Left hindlimb (tissue), 1 donor: ENCODE results near the gene TNIK.

ENCODE experiments used
- DNase-seq: peaks from one replicate; pipeline ENCODE4 v3.0.0-alpha.2; 2018

TNIK gene

DNA sequence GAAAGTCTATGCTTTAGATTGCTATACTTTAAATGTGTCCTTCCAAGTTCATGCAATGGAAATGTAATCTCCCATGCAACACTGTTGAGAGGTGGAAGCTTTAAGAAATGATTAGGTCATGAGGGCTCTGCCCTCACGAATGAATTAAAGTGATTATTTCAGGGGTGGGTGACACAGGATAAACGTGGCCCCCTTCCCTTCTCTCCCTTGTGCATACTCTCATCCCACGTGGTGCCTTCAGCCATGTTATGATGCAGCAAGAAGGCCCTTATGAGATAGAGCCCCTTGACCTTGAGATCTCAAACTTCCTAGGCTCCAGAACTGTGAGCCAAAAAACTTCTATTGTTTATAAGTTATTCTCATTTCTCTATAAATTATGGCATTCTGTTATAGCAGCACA, 183.3 kb downstream of the TNIK start:
- DNase-seq: no peak

- DNase-seq: no peak
Measured at GRCh38 chr3:171274222-171274621, 186.0 kb downstream of the TNIK start.

DNA sequence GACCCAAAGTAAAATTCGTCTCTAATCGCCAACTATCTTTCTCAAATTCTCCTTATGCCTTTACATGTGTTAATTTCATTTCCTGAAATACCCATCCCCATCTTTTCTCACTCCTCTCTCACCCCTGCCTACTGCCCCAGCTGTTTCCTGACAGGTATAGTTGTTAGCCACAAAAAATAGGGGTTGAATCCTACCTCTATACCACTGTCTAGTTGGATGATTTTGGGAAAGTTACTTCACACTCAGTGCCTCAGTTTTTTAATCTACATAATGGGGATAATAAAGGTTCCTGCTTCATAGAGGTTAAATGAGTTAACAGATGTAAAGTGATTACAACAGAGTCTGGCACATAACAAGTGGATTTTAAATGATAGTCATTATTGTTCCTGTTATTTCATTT, 189.7 kb downstream of the TNIK start:
- no peak for DNase-seq

DNA sequence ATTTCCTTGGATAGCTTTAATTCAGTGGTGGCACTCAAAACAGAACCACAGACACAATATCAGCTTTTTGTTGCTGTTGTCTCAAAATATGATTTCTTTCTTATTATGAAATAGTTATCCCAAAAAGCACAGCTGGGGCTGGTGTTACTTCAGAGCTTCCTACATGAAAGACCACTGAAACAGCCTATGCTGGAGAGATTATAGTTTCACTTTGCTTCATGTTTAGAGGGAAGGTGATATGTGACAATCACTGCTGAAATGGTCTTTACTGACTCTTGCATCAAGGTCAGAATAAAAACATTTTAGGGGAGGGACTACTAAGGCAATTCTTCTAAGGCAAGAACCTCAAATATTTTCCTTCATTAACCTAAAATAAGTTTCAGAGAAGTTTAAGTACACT, 190.7 kb downstream of the TNIK start:
- no peak for DNase-seq

DNA sequence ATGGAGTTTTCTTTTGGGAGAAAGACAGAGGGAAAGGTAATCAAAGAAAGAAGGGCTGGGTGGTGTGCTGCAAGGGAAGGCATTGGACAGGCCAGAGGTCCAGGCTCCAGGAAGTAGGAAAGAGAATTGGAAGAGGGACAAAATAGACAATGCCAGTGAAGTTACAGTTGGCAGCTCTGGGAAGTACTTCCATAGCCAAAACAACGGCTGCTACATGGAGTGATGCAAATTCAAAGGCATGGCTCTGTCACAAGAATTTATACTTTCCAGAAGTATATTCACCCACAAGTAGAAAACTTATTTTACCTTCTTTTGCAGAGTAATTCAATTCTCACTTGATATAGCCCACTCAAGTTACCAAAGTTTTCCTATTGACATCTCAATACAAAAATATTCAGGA, 191.5 kb downstream of the TNIK start:
- DNase-seq: no peak

DNA sequence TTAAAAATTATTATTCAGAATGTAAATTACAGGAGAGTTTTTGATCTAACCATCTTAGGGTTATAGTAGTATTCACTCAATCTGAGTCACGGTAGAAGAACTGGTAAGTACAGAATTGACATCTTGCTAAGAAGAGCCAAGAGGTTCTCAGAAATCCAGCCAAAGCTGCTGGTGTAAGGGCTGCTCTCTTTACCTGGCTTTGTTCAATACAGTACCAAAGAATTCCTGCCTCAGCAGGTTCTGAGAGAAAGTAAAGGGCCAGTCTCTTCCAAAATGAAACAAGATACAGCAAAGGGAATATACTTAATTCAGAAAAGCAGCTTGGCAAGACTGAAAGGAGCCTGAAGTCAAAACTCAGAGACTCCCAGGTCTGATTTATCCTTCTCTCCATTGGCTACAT, 193.1 kb downstream of the TNIK start:
- DNase-seq: no peak

GRCh38 chr3:171266740-171267073, 193.5 kb downstream of the TNIK start:
- DNase-seq: no peak

GRCh38 chr3:171266034-171266739, 194.0 kb downstream of the TNIK start:
- no peak for DNase-seq

DNA sequence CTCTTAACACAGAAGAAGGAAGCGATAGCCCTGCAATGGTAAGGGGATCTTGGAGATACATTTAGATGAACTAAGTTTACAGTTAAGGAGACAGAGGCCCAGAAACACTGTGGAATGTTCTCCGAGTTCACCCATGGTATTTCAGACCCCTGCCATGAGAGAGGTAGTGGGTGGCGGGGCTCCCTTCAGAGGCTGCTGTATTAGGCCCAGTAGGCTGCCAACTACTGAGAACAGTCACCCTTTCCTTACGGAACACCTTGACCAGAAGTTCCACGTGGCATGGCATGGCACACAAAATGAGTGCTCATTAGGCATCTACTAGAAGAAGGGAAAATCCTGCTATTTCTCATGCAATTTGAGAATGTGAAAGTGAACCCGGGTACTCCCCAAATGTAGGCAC, 195.4 kb downstream of the TNIK start:
- no peak for DNase-seq

DNA sequence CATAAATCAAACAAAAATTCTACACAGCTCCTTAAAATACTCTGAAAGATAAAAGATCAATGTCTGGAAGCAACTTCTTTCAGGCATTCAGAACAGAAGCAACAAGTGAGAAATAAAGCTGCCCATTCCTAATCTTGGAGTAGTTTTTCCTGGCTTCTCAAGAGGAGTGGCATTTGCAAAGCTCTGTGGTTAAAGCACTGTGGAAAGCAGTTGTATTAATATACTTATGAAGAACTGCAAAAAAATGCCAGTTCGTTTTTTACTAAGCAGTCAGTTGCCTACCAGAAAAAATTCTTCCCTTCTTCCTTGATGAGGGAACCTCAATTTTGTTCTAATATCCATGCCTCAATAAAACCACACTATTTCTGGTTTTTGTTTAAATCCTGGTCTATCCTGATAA, 197.8 kb downstream of the TNIK start:
- DNase-seq: no peak

DNA sequence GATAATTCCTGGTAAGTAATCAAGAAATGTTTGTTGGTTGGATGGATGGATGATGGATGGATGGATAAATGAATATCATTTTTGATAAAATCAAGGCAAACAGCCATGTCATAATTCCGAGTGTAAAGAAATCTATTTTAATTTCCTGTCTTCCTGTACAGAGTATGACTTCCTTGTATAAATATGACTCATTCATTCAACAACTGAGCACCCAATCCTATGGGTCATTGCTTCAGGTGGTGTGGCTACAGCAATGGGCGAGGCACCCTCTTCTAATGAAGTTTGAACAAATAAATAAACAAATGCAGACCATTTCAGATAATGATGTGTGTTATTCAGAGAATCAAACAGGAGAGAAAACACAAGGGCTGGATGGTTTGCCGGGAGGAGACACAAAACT, 198.7 kb downstream of the TNIK start:
- DNase-seq: no peak

- no peak for DNase-seq
Measured at GRCh38 chr3:171260899-171261298, 199.3 kb downstream of the TNIK start.

GRCh38 chr3:171260466-171260865, 199.7 kb downstream of the TNIK start:
- DNase-seq: no peak

DNA sequence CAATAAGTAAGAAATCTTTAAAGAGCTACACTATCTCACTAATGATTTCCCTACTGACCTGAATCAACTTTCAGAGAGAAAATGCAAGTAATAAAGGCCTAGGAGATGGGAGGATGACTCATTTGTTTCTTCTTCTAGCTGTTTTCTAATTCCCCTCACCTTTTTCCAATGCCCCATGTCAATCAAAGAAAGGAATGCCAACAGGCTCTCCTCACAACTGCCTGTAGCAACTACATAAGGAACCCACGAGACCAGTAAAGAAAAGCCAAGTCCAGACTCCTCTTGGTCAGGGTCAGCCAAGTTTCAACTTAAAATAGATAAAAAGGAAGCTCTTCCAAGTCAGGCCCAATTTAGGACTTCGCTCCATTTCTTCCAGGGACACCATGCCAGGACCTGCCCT, 201.9 kb downstream of the TNIK start:
- no peak for DNase-seq

- DNase-seq: no peak
Measured at GRCh38 chr3:171257251-171258203, 202.7 kb downstream of the TNIK start.

- DNase-seq: no peak
Measured at GRCh38 chr3:171256445-171257250, 203.6 kb downstream of the TNIK start.

- DNase-seq: no peak
Measured at GRCh38 chr3:171255236-171255806, 204.9 kb downstream of the TNIK start.

DNA sequence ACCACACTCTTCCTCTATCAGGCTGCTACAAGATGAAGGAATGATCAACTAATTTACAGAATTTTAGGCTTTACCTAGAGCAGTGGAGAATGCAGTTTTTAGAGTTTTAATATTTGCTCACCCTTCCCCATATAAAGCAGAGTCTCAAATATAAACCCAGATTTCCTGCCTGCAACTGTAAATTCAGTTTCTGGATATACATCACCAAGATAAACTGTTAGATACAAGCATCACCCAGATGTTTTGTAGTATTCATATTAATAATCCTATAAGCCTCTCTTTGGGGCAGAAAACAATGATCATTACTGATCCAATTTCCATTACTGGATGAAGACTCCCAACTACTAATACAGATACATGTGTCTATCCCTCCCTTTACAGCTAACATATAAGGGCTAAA, 205.9 kb downstream of the TNIK start:
- no peak for DNase-seq

- DNase-seq: no peak
Measured at GRCh38 chr3:171251835-171252234, 208.4 kb downstream of the TNIK start.

GRCh38 chr3:171250444-171250843, 209.8 kb downstream of the TNIK start:
- DNase-seq: no peak

DNA sequence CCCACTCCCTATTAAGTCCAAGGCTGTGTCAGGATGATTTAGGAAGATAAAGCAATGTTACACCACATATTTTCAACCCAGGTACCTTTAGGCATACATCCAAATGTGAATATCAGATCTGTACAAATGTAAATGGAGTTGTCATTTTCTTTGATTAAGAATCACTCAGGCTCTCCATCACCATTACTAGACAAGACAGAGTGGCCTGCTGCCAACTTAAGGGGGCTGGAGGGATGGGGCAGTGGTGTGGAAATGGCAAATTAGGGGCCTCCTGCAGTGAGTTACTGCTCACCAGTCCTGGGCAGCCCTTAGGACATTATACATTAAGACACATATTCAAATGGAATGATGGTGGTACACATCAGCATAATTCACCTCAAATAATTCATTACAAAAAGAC, 211.0 kb downstream of the TNIK start:
- DNase-seq: no peak

DNA sequence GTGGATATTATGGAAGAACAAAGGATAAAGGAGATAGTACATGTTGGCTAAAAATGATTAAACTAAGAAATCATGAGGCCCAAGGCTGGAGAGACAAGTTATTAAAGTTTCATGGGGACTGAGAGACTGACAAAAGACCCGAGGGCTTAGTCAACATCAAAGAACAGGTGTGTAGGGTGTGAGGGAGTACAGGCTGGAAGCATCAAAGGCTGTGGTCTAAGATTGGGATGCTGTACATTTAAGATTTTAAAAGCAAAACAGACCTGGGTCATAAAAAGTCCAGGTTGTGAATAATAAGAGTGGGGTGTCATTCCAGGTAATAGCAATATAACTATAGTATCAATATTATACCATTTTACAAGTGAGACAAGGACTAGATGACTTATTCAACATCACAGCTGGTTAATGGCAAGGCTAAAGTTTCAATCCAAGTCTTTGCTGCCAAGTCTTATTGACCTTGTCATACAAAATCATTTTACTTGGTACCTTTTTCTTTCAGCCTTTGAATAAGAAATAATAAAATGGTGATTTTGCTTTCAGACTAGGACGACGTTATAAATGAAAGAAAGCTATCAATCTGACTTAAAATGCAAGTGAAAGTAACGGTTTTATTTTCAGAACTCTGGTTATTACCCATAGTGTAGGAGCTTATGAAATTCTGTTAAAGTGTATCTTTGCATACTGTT, 211.6 kb downstream of the TNIK start:
- DNase-seq: no peak
